C4-2B (cell line): ENCODE measurements around the gene KLRD1.

ENCODE experiments used
- H3K27ac ChIP-seq: fragments of 450-650 bp; 2 replicates; pipeline ENCODE4 v1.5.1; 2017
- ZFX ChIP-seq: fragments of 450-650 bp; IDR thresholded peaks from 2 replicates; pipeline ENCODE4 v1.6.1; 2017
- TF ChIP-seq, protein P1 (sequence below): fragments of 450-650 bp; conservative IDR thresholded peaks from 2 replicates; pipeline ENCODE4 v1.5.1; 2017; ENCODE audit warnings: mild to moderate bottlenecking

Gene KLRD1

DNA sequence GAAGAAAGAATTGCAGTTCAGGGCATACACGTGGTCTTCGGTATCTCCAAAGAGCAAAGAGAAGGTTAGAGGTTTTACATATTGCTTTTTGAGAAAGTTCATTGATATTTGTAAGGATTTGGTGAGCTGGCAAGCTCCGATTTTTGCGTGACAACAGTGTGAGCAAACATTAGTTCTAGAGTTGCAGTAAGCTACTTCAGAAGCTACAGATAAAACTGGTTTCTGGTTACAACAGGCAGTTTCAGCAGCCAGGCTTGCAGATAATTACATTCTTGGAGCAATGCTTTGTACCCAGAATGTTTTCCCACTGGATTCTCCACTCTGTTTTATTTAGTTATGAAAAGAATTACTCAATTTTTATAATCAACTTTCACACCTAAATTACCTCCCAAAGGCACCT lies 54.0 kb downstream of the KLRD1 start:
- peak overlapping the region; percentile 74 for H3K27ac ChIP-seq
- TF ChIP-seq ZFX, result no peak
- TF ChIP-seq, protein P1, sequence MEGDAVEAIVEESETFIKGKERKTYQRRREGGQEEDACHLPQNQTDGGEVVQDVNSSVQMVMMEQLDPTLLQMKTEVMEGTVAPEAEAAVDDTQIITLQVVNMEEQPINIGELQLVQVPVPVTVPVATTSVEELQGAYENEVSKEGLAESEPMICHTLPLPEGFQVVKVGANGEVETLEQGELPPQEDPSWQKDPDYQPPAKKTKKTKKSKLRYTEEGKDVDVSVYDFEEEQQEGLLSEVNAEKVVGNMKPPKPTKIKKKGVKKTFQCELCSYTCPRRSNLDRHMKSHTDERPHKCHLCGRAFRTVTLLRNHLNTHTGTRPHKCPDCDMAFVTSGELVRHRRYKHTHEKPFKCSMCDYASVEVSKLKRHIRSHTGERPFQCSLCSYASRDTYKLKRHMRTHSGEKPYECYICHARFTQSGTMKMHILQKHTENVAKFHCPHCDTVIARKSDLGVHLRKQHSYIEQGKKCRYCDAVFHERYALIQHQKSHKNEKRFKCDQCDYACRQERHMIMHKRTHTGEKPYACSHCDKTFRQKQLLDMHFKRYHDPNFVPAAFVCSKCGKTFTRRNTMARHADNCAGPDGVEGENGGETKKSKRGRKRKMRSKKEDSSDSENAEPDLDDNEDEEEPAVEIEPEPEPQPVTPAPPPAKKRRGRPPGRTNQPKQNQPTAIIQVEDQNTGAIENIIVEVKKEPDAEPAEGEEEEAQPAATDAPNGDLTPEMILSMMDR, result no peak

DNA sequence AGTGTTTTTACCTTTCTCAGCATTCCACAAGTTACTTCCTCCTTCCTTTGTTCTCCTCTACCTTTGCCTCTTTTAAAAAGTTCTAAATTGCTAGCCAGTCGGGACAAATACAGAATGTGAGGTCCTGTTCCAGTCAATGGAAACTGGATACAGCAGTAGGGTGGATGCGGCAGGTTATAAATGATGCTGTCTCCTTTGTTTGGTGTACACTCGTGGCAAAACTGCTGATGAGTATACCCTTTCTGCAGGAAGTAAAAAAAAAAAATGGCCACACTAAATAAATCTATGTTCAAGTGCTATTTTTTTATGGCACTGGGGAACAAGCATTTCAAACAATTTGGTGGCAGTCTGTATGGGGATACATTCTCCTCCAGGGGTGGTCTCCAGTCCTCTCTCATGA lies 54.7 kb downstream of the KLRD1 start:
- peak overlapping the region; percentile 84; the same call in 1 of the 2 replicates for H3K27ac ChIP-seq
- no peak for TF ChIP-seq ZFX
- TF ChIP-seq, protein P1, result no peak

DNA sequence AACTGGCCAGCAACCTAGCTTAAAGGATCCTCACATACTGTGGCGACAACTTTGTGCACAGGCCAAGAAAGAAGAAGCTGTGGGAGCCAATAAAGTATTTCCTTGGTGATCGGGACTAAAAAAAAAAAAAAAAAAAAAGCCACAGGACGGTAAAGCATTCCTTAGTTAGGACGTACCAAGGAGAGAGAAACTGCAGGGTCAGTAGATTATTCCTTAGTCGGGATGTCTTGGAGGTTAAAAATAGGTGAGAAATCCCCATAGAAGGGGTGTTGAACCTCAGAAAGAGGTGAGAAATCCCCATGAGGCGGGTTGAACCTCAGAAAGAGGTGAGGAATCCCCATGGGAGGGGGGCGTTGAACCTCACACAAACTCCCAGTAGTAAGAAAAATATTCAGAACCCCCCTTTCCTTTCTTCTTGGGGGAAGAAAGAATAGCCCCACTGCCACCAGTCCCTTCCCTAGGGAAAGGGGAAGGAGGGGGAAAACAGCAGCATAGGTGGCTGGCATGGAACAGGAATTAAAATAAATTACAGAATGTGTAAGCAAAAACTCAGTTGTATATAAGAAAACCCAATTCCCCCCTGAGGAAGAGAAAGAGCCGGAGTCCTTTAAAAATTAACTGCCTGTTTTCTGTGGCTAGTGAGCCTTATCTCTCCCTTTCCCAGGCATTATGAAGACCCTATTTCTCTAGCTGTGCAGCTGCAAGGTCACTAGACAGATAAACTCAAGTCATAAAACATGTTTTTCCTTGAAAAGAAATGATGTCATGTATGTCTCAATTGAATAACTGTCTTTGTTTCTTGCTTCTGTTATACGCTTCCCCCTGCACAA lies 55.4 kb downstream of the KLRD1 start:
- H3K27ac ChIP-seq, result peak overlapping the region; percentile 84

DNA sequence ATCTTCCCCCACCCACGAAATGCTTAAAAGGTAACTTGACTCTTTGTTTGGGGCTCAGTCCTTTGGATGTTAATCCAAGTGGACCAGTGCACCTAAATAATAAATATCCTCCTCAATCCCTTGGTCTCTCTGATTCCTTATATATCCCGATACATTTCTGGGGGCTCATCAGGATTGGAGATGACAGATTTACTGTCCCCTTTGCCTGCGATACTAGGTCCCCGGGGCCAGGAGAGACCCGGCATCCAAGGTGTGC lies 55.9 kb downstream of the KLRD1 start:
- TF ChIP-seq ZFX, result no peak
- TF ChIP-seq, protein P1, result no peak
- H3K27ac ChIP-seq, result peak overlapping the region; percentile 84

More for the DNA sequence above, 55.4 kb downstream of the KLRD1 start:
- TF ChIP-seq, protein P1, result no peak
- TF ChIP-seq ZFX, result no peak

DNA sequence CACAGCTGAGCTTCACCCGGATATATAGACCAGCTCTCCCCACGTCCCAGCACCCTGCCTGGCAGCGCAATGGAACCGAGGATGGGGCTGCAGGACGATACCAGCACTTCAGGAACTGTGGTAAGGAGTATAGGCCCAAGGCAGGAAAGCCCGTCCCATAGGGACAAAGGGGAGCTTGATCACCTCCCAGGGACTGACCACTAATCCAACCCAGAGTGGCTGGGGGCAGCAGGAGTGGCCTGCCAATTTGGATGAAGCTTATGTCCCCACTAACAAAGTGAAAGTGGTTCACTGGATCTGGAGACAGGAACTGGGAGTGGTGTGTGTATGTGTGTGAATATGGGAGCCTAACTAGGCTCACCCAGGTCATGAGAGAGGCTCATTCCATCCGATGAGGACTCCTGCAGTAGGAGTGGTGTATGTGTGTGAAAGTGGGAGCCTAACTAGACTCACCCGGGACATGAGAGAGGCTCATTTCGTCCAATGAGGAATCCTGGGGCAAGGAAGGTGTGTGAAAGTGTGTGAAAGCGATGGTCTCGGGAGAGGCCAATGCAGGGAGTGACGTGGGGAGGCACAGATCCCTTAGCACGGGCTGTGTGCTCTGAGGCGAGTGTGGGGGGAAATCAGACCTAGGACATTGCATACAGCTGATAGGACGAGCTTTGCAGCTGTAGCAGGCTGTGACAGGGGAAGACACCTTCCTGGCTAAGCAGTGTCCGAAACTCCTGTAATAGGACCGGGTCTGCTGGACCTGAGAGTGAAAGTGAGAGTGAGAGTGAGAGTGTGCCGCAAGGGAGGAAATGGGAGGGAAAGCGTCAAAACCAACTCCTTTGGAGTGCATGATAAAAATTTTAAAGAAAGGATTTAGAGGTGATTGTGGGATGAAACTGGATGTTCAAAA lies 56.5 kb downstream of the KLRD1 start:
- TF ChIP-seq, protein P1, result no peak
- no peak for TF ChIP-seq ZFX
- H3K27ac ChIP-seq, result peak overlapping the region; percentile 84

DNA sequence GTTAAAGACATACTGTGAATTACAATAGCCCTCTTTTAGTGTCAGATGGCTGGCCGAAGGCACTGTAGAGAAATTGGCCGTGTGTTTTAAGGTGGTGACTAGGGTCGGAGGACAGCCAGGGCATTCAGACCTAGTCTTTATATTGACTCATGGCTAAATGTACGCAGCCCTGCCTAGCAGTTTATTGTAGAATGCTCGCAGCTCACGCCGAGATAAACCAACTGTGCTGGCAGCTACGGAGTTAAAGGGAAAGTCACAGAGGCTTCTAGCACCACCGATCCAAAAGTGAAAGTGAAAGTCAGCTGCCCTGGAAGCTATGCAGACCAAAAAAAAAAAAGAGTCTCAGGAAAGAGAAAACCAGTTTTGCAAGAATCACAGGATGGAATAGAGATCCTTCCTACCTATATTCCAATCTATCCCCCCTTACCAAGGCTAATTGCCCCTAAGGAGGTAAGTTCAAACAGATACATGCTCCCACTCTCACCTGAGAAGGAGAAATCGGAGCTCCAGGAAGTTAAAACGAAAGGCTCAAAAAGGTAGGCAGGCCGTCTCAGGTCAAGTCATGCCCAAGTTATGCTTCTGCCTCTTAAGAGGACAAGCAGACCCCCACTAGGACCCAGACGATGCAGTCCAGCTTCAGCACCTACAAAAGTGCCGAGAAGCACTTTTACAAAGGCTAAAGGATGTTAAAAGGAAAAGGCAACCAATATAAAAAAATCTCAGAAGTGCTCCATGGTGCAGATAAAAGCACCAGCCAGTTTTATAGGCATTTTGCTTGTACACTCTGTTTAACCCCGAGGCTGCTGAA lies 57.3 kb downstream of the KLRD1 start:
- H3K27ac ChIP-seq, result peak overlapping the region; percentile 84
- no peak for TF ChIP-seq ZFX
- TF ChIP-seq, protein P1, result no peak
